A549 (cell line): ENCODE measurements around the gene TEC. TPM values are rescaled to one million over a fixed set of nuclear protein-coding genes. Genes with fewer than 3 reads are reported as not detected.

Experiments
- ATAC-seq, 2 experiments: fragments of 200-7000 bp in 1 of 2; fragments of >200 bp in 1 of 2; cut with Nextera tagmentation in 1 of 2; cut with Tn5 transposase in 1 of 2; 3 replicates each; pipeline versions ENCODE4 v1.8.0 to v1.9.1; 2018 to 2020; ENCODE audit warnings: mild to moderate bottlenecking in 1 of 2, moderate library complexity in 1 of 2
- CTCF ChIA-PET: fragments of 300-600 bp; sonication (Branson Sonifier 250); formaldehyde crosslinking; extraction: SDS; loops from one replicate; lab custom pipeline; 2021; ENCODE audit warnings: antibody characterized with exemption, inconsistent platforms; lab: Yijun Ruan, JAX
- POLR2A ChIA-PET: fragments of 350-600 bp; formaldehyde crosslinking; extraction: SDS; loops from one replicate; lab custom pipeline; 2021; ENCODE audit warnings: antibody characterized with exemption, inconsistent platforms; lab: Yijun Ruan, JAX
- DNase-seq, 2 experiments: peaks; one replicate each; pipeline versions ENCODE4 v3.0.0 to v3.0.0-alpha.2; 2011 to 2016; ENCODE audit warnings: low read depth in 1 of 2, low spot score in 1 of 2
- FAIRE-seq: peaks from 2 replicates; lab custom pipeline; 2011; peaks lifted over from hg19 to GRCh38; lab: Jason Lieb, UNC
- H3K27ac ChIP-seq, 2 experiments: fragments of >200 bp; sonication (Bioruptor Twin); formaldehyde crosslinking; 3 replicates each; pipeline ENCODE4 v1.5.1; 2016 to 2017
- H3K4me1 ChIP-seq: fragments of >200 bp; sonication (Bioruptor Twin); formaldehyde crosslinking; 3 replicates; pipeline ENCODE4 v1.6.1; 2016
- H3K4me2 ChIP-seq: fragments of >200 bp; sonication (Bioruptor Twin); formaldehyde crosslinking; 3 replicates; pipeline ENCODE4 v1.6.1; 2016
- H3K4me3 ChIP-seq: fragments of >200 bp; sonication (Bioruptor Twin); formaldehyde crosslinking; 3 replicates; pipeline ENCODE4 v1.5.1; 2016
- H3K9me3 ChIP-seq: fragments of >200 bp; sonication (Bioruptor Twin); formaldehyde crosslinking; 3 replicates; pipeline ENCODE4 v1.6.1; 2016
- BHLHE40 ChIP-seq: IDR thresholded peaks from 2 replicates; pipeline ENCODE4 v1.6.1; 2012; ENCODE audit warnings: low read depth, low read length, inconsistent platforms
- CBX8 ChIP-seq: fragments of 200-600 bp; sonication (generic); IDR thresholded peaks from 2 replicates; pipeline ENCODE4 v1.6.1; 2016
- CHD2 ChIP-seq: fragments of 150-350 bp; IDR thresholded peaks from 2 replicates; pipeline ENCODE4 v1.6.1; 2014; ENCODE audit warnings: low read length; ENCODE audit not compliant: partially characterized antibody
- CHD4 ChIP-seq: fragments of 200-600 bp; sonication (generic); IDR thresholded peaks from 2 replicates; pipeline ENCODE4 v1.6.1; 2016; ENCODE audit warnings: antibody characterized with exemption, mild to moderate bottlenecking, borderline replicate concordance
- EHF ChIP-seq: fragments of 250-450 bp; sonication (Bioruptor Pico); IDR thresholded peaks from 2 replicates; pipeline ENCODE4 v1.5.0; 2020; ENCODE audit warnings: mild to moderate bottlenecking
- EHMT2 ChIP-seq: fragments of 200-600 bp; sonication (generic); IDR thresholded peaks from 2 replicates; pipeline ENCODE4 v1.6.1; 2016; ENCODE audit warnings: antibody characterized with exemption, low read depth, mild to moderate bottlenecking, moderate library complexity
- EP300 ChIP-seq, 2 experiments: fragments of >200 bp; sonication (Bioruptor Twin); formaldehyde crosslinking; IDR thresholded peaks; 2 replicates in 1 of 2; 3 replicates in 1 of 2; pipeline ENCODE4 v1.6.1; 2016 to 2017
- ESRRA ChIP-seq: fragments of 150-350 bp; IDR thresholded peaks from 2 replicates; pipeline ENCODE4 v1.6.1; 2014; ENCODE audit warnings: mild to moderate bottlenecking, low read length, borderline replicate concordance
- FOSB ChIP-seq: fragments of 250-450 bp; sonication (Bioruptor Pico); IDR thresholded peaks from 2 replicates; pipeline ENCODE4 v1.5.0; 2020; ENCODE audit warnings: mild to moderate bottlenecking, moderate library complexity
- GATA3 ChIP-seq: IDR thresholded peaks from 2 replicates; pipeline ENCODE4 v1.6.1; 2012; ENCODE audit warnings: borderline replicate concordance
- HEYL ChIP-seq: fragments of 250-450 bp; sonication (Bioruptor Pico); IDR thresholded peaks from 2 replicates; pipeline ENCODE4 v1.8.0; 2021; ENCODE audit warnings: mild to moderate bottlenecking, moderate library complexity
- HOXA7 ChIP-seq: fragments of 250-450 bp; sonication (Bioruptor Pico); IDR thresholded peaks from 2 replicates; pipeline ENCODE4 v1.5.0; 2020; ENCODE audit warnings: mild to moderate bottlenecking, moderate library complexity
- HOXB5 ChIP-seq: fragments of 250-450 bp; sonication (Bioruptor Pico); IDR thresholded peaks from 2 replicates; pipeline ENCODE4 v1.5.0; 2020; ENCODE audit warnings: mild to moderate bottlenecking, moderate library complexity
- JUN ChIP-seq, 2 experiments: fragments of >200 bp; sonication (Bioruptor Twin); formaldehyde crosslinking; IDR thresholded peaks; 2 replicates in 1 of 2; 3 replicates in 1 of 2; pipeline ENCODE4 v1.6.1; 2016 to 2017
- KDM1A ChIP-seq: fragments of 200-600 bp; sonication (generic); IDR thresholded peaks from 2 replicates; pipeline ENCODE4 v1.6.1; 2016; ENCODE audit warnings: low read depth, mild to moderate bottlenecking
- NR3C1 ChIP-seq: fragments of >200 bp; sonication (Bioruptor Twin); formaldehyde crosslinking; IDR thresholded peaks from 3 replicates; pipeline ENCODE4 v1.6.1; 2017
- RAD21 ChIP-seq, 2 experiments: fragments of >200 bp in 1 of 2; sonication (Bioruptor Twin) in 1 of 2; formaldehyde crosslinking in 1 of 2; IDR thresholded peaks in 1 of 2; conservative IDR thresholded peaks in 1 of 2; 2 replicates in 1 of 2; 3 replicates in 1 of 2; pipeline ENCODE4 v1.6.1; 2012 to 2018; ENCODE audit warnings: inconsistent platforms in 1 of 2
- RARB ChIP-seq: fragments of 250-450 bp; sonication (Bioruptor Pico); IDR thresholded peaks from 2 replicates; pipeline ENCODE4 v1.8.0; 2021; ENCODE audit warnings: mild to moderate bottlenecking, moderate library complexity
- RFX5 ChIP-seq: fragments of 450-650 bp; IDR thresholded peaks from 2 replicates; pipeline ENCODE4 v1.7.1; 2014; ENCODE audit warnings: antibody characterized with exemption, mild to moderate bottlenecking, moderate library complexity
- RNF2 ChIP-seq: fragments of 200-600 bp; sonication (generic); IDR thresholded peaks from 2 replicates; pipeline ENCODE4 v1.6.1; 2016; ENCODE audit warnings: low read depth, mild to moderate bottlenecking, antibody characterized with exemption, moderate library complexity, borderline replicate concordance
- SMC3 ChIP-seq: fragments of >200 bp; sonication (Bioruptor Twin); formaldehyde crosslinking; IDR thresholded peaks from 3 replicates; pipeline ENCODE4 v1.6.1; 2018; ENCODE audit warnings: inconsistent platforms
- TFCP2L1 ChIP-seq: fragments of 250-450 bp; sonication (Bioruptor Pico); IDR thresholded peaks from 2 replicates; pipeline ENCODE4 v1.5.0; 2021; ENCODE audit warnings: mild to moderate bottlenecking
- ZC3H11A ChIP-seq: fragments of 450-650 bp; IDR thresholded peaks from 2 replicates; pipeline ENCODE4 v1.6.1; 2014; ENCODE audit warnings: antibody characterized with exemption, mild to moderate bottlenecking
- ZFP36 ChIP-seq: fragments of 450-650 bp; IDR thresholded peaks from 2 replicates; pipeline ENCODE4 v1.6.1; 2014; ENCODE audit warnings: borderline replicate concordance; ENCODE audit not compliant: partially characterized antibody
- ZSCAN20 ChIP-seq: fragments of 250-450 bp; sonication (Bioruptor Pico); IDR thresholded peaks from 2 replicates; pipeline ENCODE4 v1.8.0; 2022; ENCODE audit warnings: mild to moderate bottlenecking, moderate library complexity
- WGBS: methylation state at CpG from one replicate; pipeline ENCODE4 v1.1.6; 2017; ENCODE audit errors: missing lambda C conversion rate; 5-methylcytosine and 5-hydroxymethylcytosine counted together
- polyA plus RNA-seq, 4 experiments: library from polyadenylated mRNA; depleted of rRNA in 3 of 4; stranded (reverse); fragments of >200 nt; fragmentation: RNase III in 1 of 4; extraction: RNeasy Plus Mini Kit Qiagen cat#74134 plus additional on column Dnase treatment in 1 of 4; gene quantifications; 2 replicates in 3 of 4; 3 replicates in 1 of 4; pipeline ENCODE4 v1.2.3, GENCODE V29; 2011 to 2017
- TF ChIP-seq, protein P1 (sequence below): fragments of 450-650 bp; IDR thresholded peaks from 2 replicates; pipeline ENCODE4 v1.6.1; 2014; ENCODE audit warnings: antibody characterized with exemption
- TF ChIP-seq, protein P2 (sequence below): IDR thresholded peaks from 2 replicates; pipeline ENCODE4 v1.6.1; 2012; ENCODE audit warnings: low read depth, borderline replicate concordance
- TF ChIP-seq, protein P3 (sequence below): IDR thresholded peaks from 2 replicates; pipeline ENCODE4 v1.6.1; 2012
- TF ChIP-seq, protein P4 (sequence below): fragments of 150-350 bp; IDR thresholded peaks from 2 replicates; pipeline ENCODE4 v1.6.1; 2014; ENCODE audit warnings: low read depth, mild to moderate bottlenecking, low read length
- TF ChIP-seq, protein P5 (sequence below): fragments of >200 bp; sonication (Bioruptor Twin); formaldehyde crosslinking; IDR thresholded peaks from 3 replicates; pipeline ENCODE4 v1.6.1; 2016

The TEC gene
- polyA plus RNA-seq, 2 of the 4 experiments (the other 2 are of a cell fraction): 1.2 to 1.6 TPM

DNA sequence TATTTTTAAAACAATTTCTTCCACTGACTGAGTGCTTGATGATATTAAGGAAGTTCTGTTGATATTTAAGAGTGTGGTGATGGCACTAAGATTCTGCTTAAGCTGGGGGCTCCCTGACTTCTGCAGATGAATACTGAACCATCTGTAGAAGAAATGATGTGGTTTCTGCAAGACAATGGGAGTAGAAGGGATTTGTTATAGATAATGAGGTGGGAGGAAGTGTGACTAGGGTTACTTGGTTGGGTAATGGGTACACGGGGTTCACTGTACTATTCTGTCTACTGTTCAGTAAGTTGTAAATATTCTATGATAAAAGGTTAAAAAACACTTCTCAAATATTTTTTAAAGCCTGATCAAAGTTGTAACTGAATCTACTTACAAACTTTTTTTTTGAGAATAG is 74.7 kb downstream of the TEC start:
- ATAC-seq (no peak), DNase-seq (no peak), FAIRE-seq (no peak)
- H3K27ac ChIP-seq: no peak overlapping the region
- H3K4me1 ChIP-seq: no peaks in the 10 kb centered on the region
- H3K9me3 ChIP-seq: no peaks in the 10 kb centered on the region
- 57% methylated on average over 1 of the region's 1 CpG for WGBS
- H3K4me3 ChIP-seq: no peak overlapping the region
- TF ChIP-seq RAD21 (conservative IDR thresholded peaks at IDR 0.05 in 1 of 2, IDR thresholded peaks at IDR 0.05 in 1 of 2) (no peak), HEYL (CRISPR knock-in tag) (no peak), BHLHE40 (no peak), ZC3H11A (no peak), EP300 (IDR thresholded peaks at IDR 0.05) (no peak), RFX5 (no peak), KDM1A (no peak), RNF2 (no peak), GATA3 (no peak), EHMT2 (no peak), JUN (IDR thresholded peaks at IDR 0.05) (no peak), HOXA7 (no peak), FOSB (CRISPR knock-in tag) (no peak)
- TF ChIP-seq, protein P1, sequence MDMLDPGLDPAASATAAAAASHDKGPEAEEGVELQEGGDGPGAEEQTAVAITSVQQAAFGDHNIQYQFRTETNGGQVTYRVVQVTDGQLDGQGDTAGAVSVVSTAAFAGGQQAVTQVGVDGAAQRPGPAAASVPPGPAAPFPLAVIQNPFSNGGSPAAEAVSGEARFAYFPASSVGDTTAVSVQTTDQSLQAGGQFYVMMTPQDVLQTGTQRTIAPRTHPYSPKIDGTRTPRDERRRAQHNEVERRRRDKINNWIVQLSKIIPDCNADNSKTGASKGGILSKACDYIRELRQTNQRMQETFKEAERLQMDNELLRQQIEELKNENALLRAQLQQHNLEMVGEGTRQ: no peak
- TF ChIP-seq, protein P2, sequence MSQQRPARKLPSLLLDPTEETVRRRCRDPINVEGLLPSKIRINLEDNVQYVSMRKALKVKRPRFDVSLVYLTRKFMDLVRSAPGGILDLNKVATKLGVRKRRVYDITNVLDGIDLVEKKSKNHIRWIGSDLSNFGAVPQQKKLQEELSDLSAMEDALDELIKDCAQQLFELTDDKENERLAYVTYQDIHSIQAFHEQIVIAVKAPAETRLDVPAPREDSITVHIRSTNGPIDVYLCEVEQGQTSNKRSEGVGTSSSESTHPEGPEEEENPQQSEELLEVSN: no peak
- TF ChIP-seq, protein P3, sequence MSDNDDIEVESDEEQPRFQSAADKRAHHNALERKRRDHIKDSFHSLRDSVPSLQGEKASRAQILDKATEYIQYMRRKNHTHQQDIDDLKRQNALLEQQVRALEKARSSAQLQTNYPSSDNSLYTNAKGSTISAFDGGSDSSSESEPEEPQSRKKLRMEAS: no peak
- TF ChIP-seq, protein P4, sequence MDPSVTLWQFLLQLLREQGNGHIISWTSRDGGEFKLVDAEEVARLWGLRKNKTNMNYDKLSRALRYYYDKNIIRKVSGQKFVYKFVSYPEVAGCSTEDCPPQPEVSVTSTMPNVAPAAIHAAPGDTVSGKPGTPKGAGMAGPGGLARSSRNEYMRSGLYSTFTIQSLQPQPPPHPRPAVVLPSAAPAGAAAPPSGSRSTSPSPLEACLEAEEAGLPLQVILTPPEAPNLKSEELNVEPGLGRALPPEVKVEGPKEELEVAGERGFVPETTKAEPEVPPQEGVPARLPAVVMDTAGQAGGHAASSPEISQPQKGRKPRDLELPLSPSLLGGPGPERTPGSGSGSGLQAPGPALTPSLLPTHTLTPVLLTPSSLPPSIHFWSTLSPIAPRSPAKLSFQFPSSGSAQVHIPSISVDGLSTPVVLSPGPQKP: no peak
- TF ChIP-seq, protein P5, sequence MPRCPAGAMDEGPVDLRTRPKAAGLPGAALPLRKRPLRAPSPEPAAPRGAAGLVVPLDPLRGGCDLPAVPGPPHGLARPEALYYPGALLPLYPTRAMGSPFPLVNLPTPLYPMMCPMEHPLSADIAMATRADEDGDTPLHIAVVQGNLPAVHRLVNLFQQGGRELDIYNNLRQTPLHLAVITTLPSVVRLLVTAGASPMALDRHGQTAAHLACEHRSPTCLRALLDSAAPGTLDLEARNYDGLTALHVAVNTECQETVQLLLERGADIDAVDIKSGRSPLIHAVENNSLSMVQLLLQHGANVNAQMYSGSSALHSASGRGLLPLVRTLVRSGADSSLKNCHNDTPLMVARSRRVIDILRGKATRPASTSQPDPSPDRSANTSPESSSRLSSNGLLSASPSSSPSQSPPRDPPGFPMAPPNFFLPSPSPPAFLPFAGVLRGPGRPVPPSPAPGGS: no peak
- ChIA-PET POLR2A (no interaction called here), CTCF (no interaction called here)
- no peak overlapping the region for H3K4me2 ChIP-seq

- CTCF ChIA-PET: no interaction called here
- Histone ChIP-seq H3K9me3 (no peaks in the 10 kb centered on the region), H3K4me3 (no peak overlapping the region), H3K27ac (no peak overlapping the region)
- WGBS: 95% methylated on average over 3 of the region's 3 CpGs
- no peak for DNase-seq
- POLR2A ChIA-PET: no interaction called here
- no peak for TF ChIP-seq HOXB5
- no peak for TF ChIP-seq JUN (IDR thresholded peaks at IDR 0.05)
- no peak for TF ChIP-seq ESRRA
- TF ChIP-seq EHF: no peak
- no peak for TF ChIP-seq RARB (CRISPR knock-in tag)
- TF ChIP-seq TFCP2L1 (CRISPR knock-in tag): no peak
- no peak for TF ChIP-seq ZSCAN20 (CRISPR knock-in tag)
- TF ChIP-seq RAD21 (conservative IDR thresholded peaks at IDR 0.05 in 1 of 2, IDR thresholded peaks at IDR 0.05 in 1 of 2): no peak
- TF ChIP-seq SMC3: no peak
- TF ChIP-seq, protein P5: no peak
- no peak for TF ChIP-seq ZFP36
- TF ChIP-seq, protein P3: no peak
- TF ChIP-seq CBX8: no peak
- no peak for TF ChIP-seq CHD4
- no peak for TF ChIP-seq NR3C1
- no peak for TF ChIP-seq CHD2
- TF ChIP-seq, all 56 proteins: peak for 0
- FAIRE-seq: no peak
- H3K4me1 ChIP-seq: no peaks in the 10 kb centered on the region
- no peak overlapping the region for H3K4me2 ChIP-seq
- ATAC-seq: no peak
Observed at GRCh38 chr4:48193921-48194468, 75.6 kb downstream of the TEC start.
